ENCODE results near the gene IL12A.

The IL12A gene

GRCh38 chr3:160001850-160002623 is 13.4 kb downstream of the IL12A start:
- H3K4me3 ChIP-seq (replicated peaks; ENCODE audit: low read depth, low read length), result no peak overlapping the region
- TF ChIP-seq, protein P1, sequence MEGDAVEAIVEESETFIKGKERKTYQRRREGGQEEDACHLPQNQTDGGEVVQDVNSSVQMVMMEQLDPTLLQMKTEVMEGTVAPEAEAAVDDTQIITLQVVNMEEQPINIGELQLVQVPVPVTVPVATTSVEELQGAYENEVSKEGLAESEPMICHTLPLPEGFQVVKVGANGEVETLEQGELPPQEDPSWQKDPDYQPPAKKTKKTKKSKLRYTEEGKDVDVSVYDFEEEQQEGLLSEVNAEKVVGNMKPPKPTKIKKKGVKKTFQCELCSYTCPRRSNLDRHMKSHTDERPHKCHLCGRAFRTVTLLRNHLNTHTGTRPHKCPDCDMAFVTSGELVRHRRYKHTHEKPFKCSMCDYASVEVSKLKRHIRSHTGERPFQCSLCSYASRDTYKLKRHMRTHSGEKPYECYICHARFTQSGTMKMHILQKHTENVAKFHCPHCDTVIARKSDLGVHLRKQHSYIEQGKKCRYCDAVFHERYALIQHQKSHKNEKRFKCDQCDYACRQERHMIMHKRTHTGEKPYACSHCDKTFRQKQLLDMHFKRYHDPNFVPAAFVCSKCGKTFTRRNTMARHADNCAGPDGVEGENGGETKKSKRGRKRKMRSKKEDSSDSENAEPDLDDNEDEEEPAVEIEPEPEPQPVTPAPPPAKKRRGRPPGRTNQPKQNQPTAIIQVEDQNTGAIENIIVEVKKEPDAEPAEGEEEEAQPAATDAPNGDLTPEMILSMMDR (IDR thresholded peaks at IDR 0.05; ENCODE audit: low read length, missing control alignments), result no peak
- DNase-seq (ENCODE audit: low read depth), result no peak

DNA sequence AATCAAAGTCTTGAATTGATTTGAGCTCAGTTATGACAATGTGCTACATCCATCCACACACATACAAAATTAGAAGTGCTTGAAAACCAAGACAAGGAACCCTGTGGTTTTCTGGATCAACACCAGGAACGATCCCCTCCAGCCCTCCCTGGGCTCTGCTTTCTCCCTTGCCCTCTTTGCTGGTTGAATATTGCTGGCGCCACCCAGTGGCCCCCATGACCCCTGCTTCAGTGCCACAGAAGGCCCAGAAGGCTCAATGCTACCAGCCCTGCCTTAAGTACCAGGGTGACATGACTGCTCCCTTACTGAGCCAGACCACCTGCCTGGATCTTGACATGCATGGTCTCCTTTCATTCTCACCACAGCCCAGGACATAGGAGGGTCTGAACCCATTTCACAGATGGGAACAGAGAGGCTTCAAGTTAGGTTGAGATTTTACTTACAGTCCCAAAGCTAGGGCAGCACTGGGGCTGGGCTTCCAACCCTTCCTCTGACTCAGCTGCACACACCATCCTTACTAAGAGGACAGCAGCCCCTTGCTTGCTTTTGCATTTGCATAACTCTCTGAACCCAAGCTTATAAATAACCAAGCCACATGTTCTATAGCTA is 15.0 kb downstream of the IL12A start:
- TF ChIP-seq, protein P1 (IDR thresholded peaks at IDR 0.05; ENCODE audit: low read length, missing control alignments), result peak; percentile 52
- H3K4me3 ChIP-seq (replicated peaks; ENCODE audit: low read depth, low read length), result no peak overlapping the region
- peak; percentile 53 for DNase-seq (ENCODE audit: low read depth)

DNA sequence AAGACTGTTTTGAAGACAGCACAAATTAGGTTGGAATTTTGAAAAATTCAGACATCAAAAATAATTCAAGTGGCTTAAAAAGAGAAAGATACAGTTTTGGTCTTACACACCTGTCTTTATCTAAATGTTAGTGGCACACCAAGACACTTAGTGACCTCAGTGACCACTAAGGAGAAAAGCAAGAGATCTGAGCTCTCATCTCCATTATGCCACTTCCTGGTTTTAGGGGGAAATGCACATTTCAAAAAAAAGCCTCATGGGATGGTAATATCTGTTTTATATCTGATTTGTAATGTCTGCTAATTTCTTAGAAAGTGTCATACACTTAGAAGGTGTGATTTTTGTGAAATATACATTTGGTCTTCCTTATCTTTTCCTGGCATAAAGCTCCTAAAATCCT is 16.4 kb downstream of the IL12A start:
- TF ChIP-seq, protein P1 (IDR thresholded peaks at IDR 0.05; ENCODE audit: low read length, missing control alignments), result no peak
- no peak overlapping the region for H3K4me3 ChIP-seq (replicated peaks; ENCODE audit: low read depth, low read length)
- no peak for DNase-seq (ENCODE audit: low read depth)

DNA sequence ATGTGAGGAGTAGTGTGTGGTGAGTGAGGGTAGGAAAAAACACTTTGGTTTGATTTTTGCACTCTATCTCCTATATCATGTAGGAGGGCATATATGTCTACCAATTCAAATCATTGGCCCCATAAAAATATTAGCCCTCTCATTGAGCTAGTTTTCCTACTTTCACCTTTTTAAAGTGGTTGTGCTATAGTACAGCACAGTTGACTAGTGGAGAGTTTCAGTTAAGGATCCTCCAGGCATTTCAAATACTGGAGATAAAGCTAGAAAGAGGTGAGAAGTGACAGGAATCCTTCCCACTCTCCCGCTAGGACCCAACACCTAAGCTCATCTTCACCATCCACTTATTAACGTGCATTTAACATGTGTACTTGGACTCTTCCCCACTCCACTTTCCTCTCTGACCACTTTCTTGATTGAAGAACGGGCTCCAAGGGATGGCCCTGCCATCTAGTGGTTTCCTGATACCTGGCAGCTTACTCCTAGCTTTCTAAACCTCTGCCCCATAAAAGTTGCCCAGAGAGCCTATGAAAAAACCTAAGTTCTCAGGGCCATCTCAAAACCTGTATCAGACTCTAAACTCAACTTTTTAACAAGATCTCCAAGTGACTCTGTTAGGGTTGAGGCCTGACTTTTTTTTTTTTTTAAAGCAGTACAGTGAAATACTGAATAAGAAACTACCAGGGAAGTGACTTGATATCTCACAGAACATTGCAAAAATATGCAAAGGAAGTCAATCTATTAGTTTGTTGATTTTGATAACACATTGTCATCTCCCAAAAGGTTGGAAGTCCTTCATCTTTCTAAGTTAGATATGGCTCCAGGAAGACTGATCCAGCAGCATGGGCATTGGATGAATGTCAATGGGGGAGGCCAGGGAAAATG is 17.9 kb downstream of the IL12A start:
- TF ChIP-seq, protein P1 (IDR thresholded peaks at IDR 0.05; ENCODE audit: low read length, missing control alignments), result peak; percentile 98
- no peak overlapping the region for H3K4me3 ChIP-seq (replicated peaks; ENCODE audit: low read depth, low read length)
- DNase-seq (ENCODE audit: low read depth), result peak; percentile 83

- TF ChIP-seq, protein P1 (IDR thresholded peaks at IDR 0.05; ENCODE audit: low read length, missing control alignments), result no peak
- no peak for DNase-seq (ENCODE audit: low read depth)
- no peak overlapping the region for H3K4me3 ChIP-seq (replicated peaks; ENCODE audit: low read depth, low read length)
Observed at GRCh38 chr3:160008961-160009360, 20.3 kb downstream of the IL12A start.

DNA sequence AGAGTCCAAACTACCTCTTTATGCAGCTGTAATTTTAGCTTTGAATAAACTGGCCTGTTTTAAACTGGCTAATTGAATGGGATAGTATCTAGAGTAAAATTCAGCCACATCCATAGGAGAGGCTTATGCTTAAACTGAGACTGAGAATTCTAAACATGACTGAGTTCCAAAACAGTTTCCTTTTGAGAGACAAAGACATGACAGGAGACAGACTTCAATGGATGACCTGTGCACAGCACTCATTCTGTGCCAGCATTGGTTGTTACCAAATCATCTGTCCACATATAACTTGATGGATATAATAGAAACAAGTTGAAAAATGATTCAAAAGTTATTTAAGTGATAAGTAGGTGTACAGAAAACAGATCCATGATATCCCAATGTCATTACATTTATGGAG is 20.9 kb downstream of the IL12A start:
- no peak for DNase-seq (ENCODE audit: low read depth)
- TF ChIP-seq, protein P1 (IDR thresholded peaks at IDR 0.05; ENCODE audit: low read length, missing control alignments), result no peak
- H3K4me3 ChIP-seq (replicated peaks; ENCODE audit: low read depth, low read length), result no peak overlapping the region
